Measurements from ENCODE around the gene ADARB2.

DNA sequence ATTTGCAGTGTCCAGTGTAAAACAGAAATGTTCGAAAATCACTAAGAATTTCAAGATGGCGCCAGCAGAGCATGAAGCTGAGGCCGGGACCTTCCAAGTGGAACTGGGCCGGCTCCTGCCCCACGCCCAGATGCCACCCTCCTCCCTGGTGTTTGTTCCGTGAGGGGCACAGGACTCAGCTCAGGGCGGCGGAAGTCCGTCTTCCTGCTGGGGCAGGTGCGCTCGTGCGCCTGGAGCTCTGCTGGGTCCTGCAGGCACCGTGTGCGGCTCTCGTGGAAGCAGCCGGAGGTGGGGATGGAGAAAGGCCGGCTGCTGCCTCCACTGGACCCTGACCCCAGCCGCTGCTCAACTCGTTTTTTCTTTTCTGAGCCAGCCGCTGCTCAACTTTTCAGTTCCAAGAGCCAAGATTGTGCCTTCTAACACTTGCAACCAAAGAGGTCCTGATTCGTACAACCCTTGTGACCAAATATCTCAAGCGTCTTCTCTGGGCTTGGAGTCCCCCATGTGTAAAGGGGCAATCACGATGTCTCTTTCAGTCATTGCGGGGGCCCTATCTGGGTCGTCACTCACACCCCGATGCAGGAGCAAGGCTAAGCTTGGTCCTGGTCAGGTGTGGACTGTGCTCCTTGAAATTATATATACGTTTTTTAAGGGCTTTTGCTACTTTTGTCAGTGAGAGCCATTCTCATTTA, 334.4 kb downstream of the ADARB2 start:
- TF ChIP-seq, protein P1, sequence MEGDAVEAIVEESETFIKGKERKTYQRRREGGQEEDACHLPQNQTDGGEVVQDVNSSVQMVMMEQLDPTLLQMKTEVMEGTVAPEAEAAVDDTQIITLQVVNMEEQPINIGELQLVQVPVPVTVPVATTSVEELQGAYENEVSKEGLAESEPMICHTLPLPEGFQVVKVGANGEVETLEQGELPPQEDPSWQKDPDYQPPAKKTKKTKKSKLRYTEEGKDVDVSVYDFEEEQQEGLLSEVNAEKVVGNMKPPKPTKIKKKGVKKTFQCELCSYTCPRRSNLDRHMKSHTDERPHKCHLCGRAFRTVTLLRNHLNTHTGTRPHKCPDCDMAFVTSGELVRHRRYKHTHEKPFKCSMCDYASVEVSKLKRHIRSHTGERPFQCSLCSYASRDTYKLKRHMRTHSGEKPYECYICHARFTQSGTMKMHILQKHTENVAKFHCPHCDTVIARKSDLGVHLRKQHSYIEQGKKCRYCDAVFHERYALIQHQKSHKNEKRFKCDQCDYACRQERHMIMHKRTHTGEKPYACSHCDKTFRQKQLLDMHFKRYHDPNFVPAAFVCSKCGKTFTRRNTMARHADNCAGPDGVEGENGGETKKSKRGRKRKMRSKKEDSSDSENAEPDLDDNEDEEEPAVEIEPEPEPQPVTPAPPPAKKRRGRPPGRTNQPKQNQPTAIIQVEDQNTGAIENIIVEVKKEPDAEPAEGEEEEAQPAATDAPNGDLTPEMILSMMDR (IDR thresholded peaks at IDR 0.05): no peak
- no peak for TF ChIP-seq EP300 (IDR thresholded peaks at IDR 0.05; ENCODE audit: borderline replicate concordance in 1 of 2, low read depth in 1 of 2, low read length in 1 of 2)
- TF ChIP-seq JUND (IDR thresholded peaks at IDR 0.05): no peak
- TF ChIP-seq SMC3 (IDR thresholded peaks at IDR 0.05; ENCODE audit: low read depth, low read length): no peak
